Fibroblast of villous mesenchyme (primary cell): Measurements from ENCODE around the gene VWDE. TPM values are rescaled to one million over a fixed set of nuclear protein-coding genes. Genes with fewer than 3 reads are reported as not detected.

Experiments used
- DNase-seq: peaks from one replicate; pipeline ENCODE4 v3.0.0-alpha.2; 2010; ENCODE audit warnings: low read depth
- H3K4me3 ChIP-seq: 2 replicates; pipeline ENCODE4 v1.5.1; 2011; ENCODE audit warnings: low read depth, mild to moderate bottlenecking, low read length
- total RNA-seq: library from RNA; depleted of rRNA; stranded (reverse); fragments of >200 nt; gene quantifications from 2 replicates; pipeline ENCODE4 v1.2.3, GENCODE V29; 2012
- TF ChIP-seq, protein P1 (sequence below): IDR thresholded peaks from 2 replicates; pipeline ENCODE4 v1.5.1; 2012; ENCODE audit warnings: low read depth, mild to moderate bottlenecking, low read length; ENCODE audit not compliant: insufficient read depth

Gene VWDE
- total RNA-seq, 1 donor = under 0.01 TPM

DNA sequence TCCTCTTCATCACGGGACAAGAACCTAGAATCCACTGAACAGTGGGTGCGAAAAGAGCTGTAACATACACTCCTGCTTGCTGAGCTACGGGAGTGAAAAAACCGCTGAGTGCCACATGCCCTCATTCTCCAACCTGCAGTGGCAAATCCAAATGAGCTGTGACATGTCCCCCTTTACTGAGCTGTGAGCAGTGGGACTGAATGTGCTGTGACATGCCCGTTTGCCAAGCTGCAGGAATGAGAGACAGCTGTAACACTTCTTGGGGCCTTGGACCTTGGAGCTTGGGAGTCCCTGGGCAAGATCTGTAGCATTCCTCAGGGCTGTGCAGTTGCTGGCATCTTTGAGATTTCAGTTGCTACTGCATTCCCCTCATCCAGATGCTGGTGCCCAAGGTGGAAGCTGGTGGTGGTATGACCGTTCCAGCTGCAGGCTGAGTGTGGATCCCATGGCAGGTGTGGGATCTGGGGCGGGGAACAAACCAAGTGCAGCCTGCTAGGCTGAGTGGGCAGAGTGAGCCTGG is 107.6 kb downstream of the VWDE start:
- TF ChIP-seq, protein P1, sequence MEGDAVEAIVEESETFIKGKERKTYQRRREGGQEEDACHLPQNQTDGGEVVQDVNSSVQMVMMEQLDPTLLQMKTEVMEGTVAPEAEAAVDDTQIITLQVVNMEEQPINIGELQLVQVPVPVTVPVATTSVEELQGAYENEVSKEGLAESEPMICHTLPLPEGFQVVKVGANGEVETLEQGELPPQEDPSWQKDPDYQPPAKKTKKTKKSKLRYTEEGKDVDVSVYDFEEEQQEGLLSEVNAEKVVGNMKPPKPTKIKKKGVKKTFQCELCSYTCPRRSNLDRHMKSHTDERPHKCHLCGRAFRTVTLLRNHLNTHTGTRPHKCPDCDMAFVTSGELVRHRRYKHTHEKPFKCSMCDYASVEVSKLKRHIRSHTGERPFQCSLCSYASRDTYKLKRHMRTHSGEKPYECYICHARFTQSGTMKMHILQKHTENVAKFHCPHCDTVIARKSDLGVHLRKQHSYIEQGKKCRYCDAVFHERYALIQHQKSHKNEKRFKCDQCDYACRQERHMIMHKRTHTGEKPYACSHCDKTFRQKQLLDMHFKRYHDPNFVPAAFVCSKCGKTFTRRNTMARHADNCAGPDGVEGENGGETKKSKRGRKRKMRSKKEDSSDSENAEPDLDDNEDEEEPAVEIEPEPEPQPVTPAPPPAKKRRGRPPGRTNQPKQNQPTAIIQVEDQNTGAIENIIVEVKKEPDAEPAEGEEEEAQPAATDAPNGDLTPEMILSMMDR = no peak
- no peak for DNase-seq
- no peak overlapping the region for H3K4me3 ChIP-seq

DNA sequence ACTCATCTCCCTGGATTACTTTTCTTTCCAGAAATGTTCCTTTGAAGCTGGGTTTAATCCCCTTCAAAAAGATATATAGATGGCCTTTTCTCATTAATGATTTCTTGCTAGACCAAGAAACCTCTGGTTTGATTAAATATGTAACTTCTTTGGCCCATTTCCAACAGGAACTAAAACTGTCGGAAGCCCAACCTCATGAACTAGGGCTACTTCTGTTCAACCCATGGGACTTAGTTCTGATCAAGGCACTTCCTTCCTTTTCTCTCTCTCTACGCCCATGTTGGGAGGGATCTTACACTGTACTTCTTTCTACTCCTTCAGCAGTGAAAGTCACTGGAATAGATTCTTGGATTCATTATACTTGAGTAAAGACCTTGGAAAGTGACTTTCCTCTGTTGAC is 109.0 kb downstream of the VWDE start:
- TF ChIP-seq, protein P1 = no peak
- no peak overlapping the region for H3K4me3 ChIP-seq
- DNase-seq = no peak

DNA sequence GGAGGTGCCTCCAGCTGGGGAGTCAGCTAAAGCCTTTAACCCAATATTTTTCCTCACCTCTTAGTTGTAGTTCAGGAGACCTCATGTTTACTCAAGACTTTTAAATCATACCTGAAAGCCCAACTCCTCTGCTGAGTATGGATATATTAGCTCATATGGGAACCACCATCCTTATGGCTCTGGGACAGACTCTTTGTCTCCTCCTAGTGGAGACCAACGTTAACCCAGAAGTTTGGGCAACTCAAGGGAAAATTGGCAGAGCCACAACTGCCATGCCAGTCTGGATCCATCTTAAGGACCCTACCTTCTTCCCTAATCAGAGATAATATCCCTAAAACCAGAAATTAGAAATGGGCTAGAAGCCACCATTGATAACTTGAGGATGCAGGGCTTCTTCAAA is 111.8 kb downstream of the VWDE start:
- H3K4me3 ChIP-seq = no peak overlapping the region
- DNase-seq = peak; percentile 14
- TF ChIP-seq, protein P1 = peak; percentile 60

DNA sequence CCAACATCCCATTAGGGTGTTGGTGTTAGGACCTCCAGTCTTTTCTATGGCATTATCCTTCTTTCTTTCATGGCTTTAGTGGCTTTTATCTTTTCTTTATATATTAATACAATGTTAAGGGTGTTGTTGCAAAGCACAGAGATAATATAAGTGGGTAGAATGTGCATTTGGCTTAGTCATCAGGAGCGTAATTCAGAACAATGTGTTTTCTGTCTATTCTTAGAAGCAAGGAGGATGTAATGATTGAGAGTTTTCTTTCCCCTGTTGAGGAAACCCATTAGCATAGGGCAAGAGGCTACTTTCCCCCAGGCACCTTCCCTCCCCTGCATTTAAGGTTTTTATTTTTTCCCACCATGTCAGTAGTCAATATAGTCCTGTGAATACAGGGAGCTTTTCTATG is 112.9 kb downstream of the VWDE start:
- DNase-seq = no peak
- H3K4me3 ChIP-seq = no peak overlapping the region
- TF ChIP-seq, protein P1 = no peak

DNA sequence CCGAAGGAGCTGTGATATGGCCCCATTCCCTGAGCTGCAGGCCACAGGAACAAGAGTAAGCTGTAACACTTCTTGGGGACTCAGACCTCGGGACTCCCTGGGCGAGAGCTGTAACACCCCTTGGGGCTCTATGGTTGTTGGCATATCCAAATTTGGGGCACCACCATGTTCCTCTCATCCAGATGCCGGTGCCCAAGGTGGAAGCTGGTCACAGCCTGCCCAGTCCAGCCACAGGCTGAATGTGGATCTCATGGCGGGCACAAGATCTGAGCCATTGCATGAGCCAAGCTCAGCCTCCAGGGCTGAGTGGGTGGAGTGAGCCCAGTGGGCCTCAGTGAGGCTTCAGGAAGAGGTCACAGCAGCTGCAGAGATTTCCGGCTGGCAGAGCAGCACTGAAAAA is 113.7 kb downstream of the VWDE start:
- no peak for DNase-seq
- TF ChIP-seq, protein P1 = no peak
- H3K4me3 ChIP-seq = no peak overlapping the region

DNA sequence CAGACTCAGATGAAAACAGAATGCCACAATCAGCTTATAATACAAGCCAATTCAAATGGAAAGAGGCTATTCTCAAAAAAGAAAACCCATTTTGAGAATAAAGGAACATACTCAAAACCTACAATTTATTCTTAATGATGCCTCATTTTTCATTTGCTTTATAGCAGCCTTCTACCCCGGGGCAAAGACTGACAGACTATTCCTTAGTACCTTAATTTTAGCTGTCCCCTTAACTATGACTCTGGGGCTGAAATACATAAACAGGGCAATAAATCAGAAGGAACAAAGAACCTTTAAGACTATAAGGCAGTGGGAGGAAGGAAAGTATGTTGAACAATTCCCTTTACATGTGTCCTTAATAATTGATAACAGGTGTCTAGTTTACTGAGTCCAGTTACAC is 115.8 kb downstream of the VWDE start:
- peak; percentile 5 for DNase-seq
- no peak overlapping the region for H3K4me3 ChIP-seq
- TF ChIP-seq, protein P1 = no peak

DNA sequence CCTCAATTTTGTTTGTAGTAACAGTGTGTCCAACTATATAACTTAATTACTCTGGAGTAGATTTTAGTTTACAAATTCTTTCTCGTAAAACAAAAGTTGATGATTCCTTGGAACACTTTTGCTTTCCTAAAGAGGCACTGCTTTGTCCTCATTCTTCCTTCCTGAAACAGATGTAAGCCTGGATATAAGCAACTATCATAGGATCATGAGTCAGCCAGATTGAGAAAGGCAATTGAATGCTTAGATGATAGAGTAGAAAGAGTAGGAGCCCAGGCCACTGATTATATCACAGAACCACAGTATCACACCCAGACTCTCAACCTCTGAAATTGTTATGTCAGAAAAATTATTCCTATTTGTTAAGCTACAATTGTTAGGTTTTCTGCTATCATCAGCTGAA is 122.6 kb downstream of the VWDE start:
- TF ChIP-seq, protein P1 = no peak

More for the DNA sequence above, 122.6 kb downstream of the VWDE start:
- no peak overlapping the region for H3K4me3 ChIP-seq
- DNase-seq = peak; percentile 76
